ENCODE measurements around the gene CRIP1. TPM values are rescaled to one million over a fixed set of nuclear protein-coding genes. Genes with fewer than 3 reads are reported as not detected.
A peak's percentile ranks its signal among the peaks of the same experiment; 100 is the strongest.

Gene CRIP1
- total and polyA plus RNA-seq, 8 donors, result 71.5 to 281 (median 112) TPM

GRCh38 chr14:105517096-105517495, 30.4 kb downstream of the CRIP1 start:
- ATAC-seq (no peak), DNase-seq (no peak)
- no peak for TF ChIP-seq CTCF (IDR thresholded peaks at IDR 0.05)
- no peak overlapping the region for H3K27ac ChIP-seq
- H3K9me3 ChIP-seq, result no peaks in the 10 kb centered on the region
- H3K36me3 ChIP-seq, result no peaks in the 10 kb centered on the region
- intact Hi-C loops (cut with DNase I), result no loop called here
- H3K27me3 ChIP-seq, result peaks cover 0 to 45% of the 10 kb centered on the region in 2 donors
- H3K4me3 ChIP-seq, result no peak overlapping the region
- no peaks in the 10 kb centered on the region for H3K4me1 ChIP-seq

GRCh38 chr14:105519946-105520698, 33.4 kb downstream of the CRIP1 start:
- peak in 1 of 4 donors; percentile 1 for DNase-seq
- no peak for ATAC-seq
- no peaks in the 10 kb centered on the region for H3K4me1 ChIP-seq
- no peaks in the 10 kb centered on the region for H3K36me3 ChIP-seq
- no peak overlapping the region for H3K27ac ChIP-seq
- no peak for TF ChIP-seq CTCF (IDR thresholded peaks at IDR 0.05)
- no peaks in the 10 kb centered on the region for H3K9me3 ChIP-seq
- H3K27me3 ChIP-seq, result peaks cover 0 to 41% of the 10 kb centered on the region in 2 donors
- intact Hi-C loops (cut with DNase I), result no loop called here
- H3K4me3 ChIP-seq, result no peak overlapping the region

GRCh38 chr14:105525326-105525725, 38.6 kb downstream of the CRIP1 start:
- DNase-seq (peak in 1 of 4 donors; percentile 16), ATAC-seq (no peak)
- H3K36me3 ChIP-seq, result no peaks in the 10 kb centered on the region
- no peak overlapping the region for H3K4me3 ChIP-seq
- no peak overlapping the region for H3K27ac ChIP-seq
- H3K27me3 ChIP-seq, result peaks cover 16 to 72% of the 10 kb centered on the region in 2 donors
- peaks cover 12 to 40% of the 10 kb centered on the region in 2 donors for H3K4me1 ChIP-seq
- TF ChIP-seq CTCF (IDR thresholded peaks at IDR 0.05), result no peak
- intact Hi-C loops (cut with DNase I), result no loop called here
- H3K9me3 ChIP-seq, result no peaks in the 10 kb centered on the region

GRCh38 chr14:105525861-105526775, 39.4 kb downstream of the CRIP1 start, which contains the start of gene TMEM121:
TSS of gene TMEM121 (plus strand) at chr14:105526583. CDS start at chr14:105528835, 2,252 bp downstream.
- TF ChIP-seq CTCF (IDR thresholded peaks at IDR 0.05), result no peak
- ATAC-seq, result no peak
- H3K36me3 ChIP-seq, result no peaks in the 10 kb centered on the region
- intact Hi-C loops (cut with DNase I), result no loop called here
- peak in 1 of 4 donors; percentile 78 for DNase-seq
- H3K27ac ChIP-seq, result no peak within 1 kb of the TSS
- H3K4me3 ChIP-seq, result peak within 1 kb of the TSS; percentile 52
- peaks cover 16 to 80% of the 10 kb centered on the region in 2 donors for H3K27me3 ChIP-seq
- H3K4me1 ChIP-seq, result peaks cover 12 to 40% of the 10 kb centered on the region in 2 donors
- no peaks in the 10 kb centered on the region for H3K9me3 ChIP-seq

All from left lung (tissue), 10 donors.